Activated naive CD4-positive, alpha-beta T cell treated with anti-CD3 and anti-CD28 coated beads, Interleukin-2, amount 50 U/mL, for 72 hours (primary cell): ENCODE results near the gene KRABD2. TPM values are rescaled to one million over a fixed set of nuclear protein-coding genes. Genes with fewer than 3 reads are reported as not detected.

ENCODE experiments used
- ATAC-seq, 2 donors: fragments of 150-1000 bp; cut with Tn5 transposase; 2 replicates each; pipeline ENCODE4 v1.10.0; 2021; ENCODE audit warnings: mild to moderate bottlenecking in 2 of 2, moderate library complexity in 2 of 2
- DNase-seq, 2 donors: peaks; one replicate each; pipeline ENCODE4 v3.0.0; 2021 to 2022; ENCODE audit warnings: low spot score in 2 of 2
- H3K27ac Mint-ChIP-seq, 2 donors: one replicate each; pipeline ENCODE4 v1.8.0; 2022; ENCODE audit warnings: mild to moderate bottlenecking in 2 of 2, mixed read lengths in 2 of 2
- H3K36me3 Mint-ChIP-seq, 2 donors: one replicate each; pipeline ENCODE4 v1.8.0; 2022; ENCODE audit warnings: mixed read lengths in 2 of 2
- H3K9me3 Mint-ChIP-seq, 2 donors: one replicate each; pipeline ENCODE4 v1.8.0; 2022; ENCODE audit warnings: mixed read lengths in 2 of 2
- total RNA-seq, 2 donors: library from RNA; stranded (reverse); gene quantifications; one replicate each; pipeline ENCODE4 v1.2.3, GENCODE V29; 2022

The KRABD2 gene

GRCh38 chr17:8345951-8346665, 30.4 kb downstream of the KRABD2 start:
- H3K27ac Mint-ChIP-seq = no peak overlapping the region
- no peaks in the 10 kb centered on the region for H3K9me3 Mint-ChIP-seq
- DNase-seq (no peak), ATAC-seq (no peak)
- H3K36me3 Mint-ChIP-seq = no peaks in the 10 kb centered on the region

- DNase-seq = no peak
- peak; percentile 55 to 76 for ATAC-seq
- Mint-ChIP-seq H3K36me3 (no peaks in the 10 kb centered on the region), H3K27ac (no peak overlapping the region), H3K9me3 (no peaks in the 10 kb centered on the region)
These were observed 31.3 kb downstream of the KRABD2 start for GRCh38 chr17:8345052-8345690.

- DNase-seq (no peak), ATAC-seq (no peak)
- no peak overlapping the region for H3K27ac Mint-ChIP-seq
- no peaks in the 10 kb centered on the region for H3K36me3 Mint-ChIP-seq
- H3K9me3 Mint-ChIP-seq = no peaks in the 10 kb centered on the region
These were observed 35.0 kb downstream of the KRABD2 start for GRCh38 chr17:8341456-8341855.

GRCh38 chr17:8339540-8339939, 37.0 kb downstream of the KRABD2 start, which contains the start of gene ODF4:
TSS of gene ODF4 (plus strand) at chr17:8339840. CDS start at chr17:8340052, 212 bp downstream.
- Mint-ChIP-seq H3K36me3 (no peaks in the 10 kb centered on the region), H3K9me3 (no peaks in the 10 kb centered on the region), H3K27ac (peak within 1 kb of the TSS in 1 of 2 donors; percentile 47)
- DNase-seq (no peak), ATAC-seq (no peak)

GRCh38 chr17:8338753-8339140, 37.8 kb downstream of the KRABD2 start:
- Mint-ChIP-seq H3K9me3 (no peaks in the 10 kb centered on the region), H3K36me3 (no peaks in the 10 kb centered on the region), H3K27ac (peak overlapping the region in 1 of 2 donors; percentile 47)
- no peak for ATAC-seq
- no peak for DNase-seq

- H3K36me3 Mint-ChIP-seq = no peaks in the 10 kb centered on the region
- DNase-seq (no peak), ATAC-seq (peak in 1 of 2 donors; percentile 45)
- H3K27ac Mint-ChIP-seq = peak overlapping the region in 1 of 2 donors; percentile 47
- no peaks in the 10 kb centered on the region for H3K9me3 Mint-ChIP-seq
These were observed 38.4 kb downstream of the KRABD2 start for GRCh38 chr17:8337802-8338752.

GRCh38 chr17:8333281-8333680, 43.2 kb downstream of the KRABD2 start:
- Mint-ChIP-seq H3K9me3 (no peaks in the 10 kb centered on the region), H3K36me3 (no peaks in the 10 kb centered on the region), H3K27ac (no peak overlapping the region)
- no peak for ATAC-seq
- no peak for DNase-seq

GRCh38 chr17:8332688-8333087, 43.8 kb downstream of the KRABD2 start:
- Mint-ChIP-seq H3K9me3 (no peaks in the 10 kb centered on the region), H3K36me3 (no peaks in the 10 kb centered on the region), H3K27ac (no peak overlapping the region)
- DNase-seq (no peak), ATAC-seq (no peak)

- ATAC-seq (no peak), DNase-seq (no peak)
- no peak overlapping the region for H3K27ac Mint-ChIP-seq
- H3K36me3 Mint-ChIP-seq = no peaks in the 10 kb centered on the region
- no peaks in the 10 kb centered on the region for H3K9me3 Mint-ChIP-seq
These were observed 44.4 kb downstream of the KRABD2 start for GRCh38 chr17:8332128-8332527.

GRCh38 chr17:8327303-8327649, 49.2 kb downstream of the KRABD2 start:
- H3K36me3 Mint-ChIP-seq = no peaks in the 10 kb centered on the region
- DNase-seq (no peak), ATAC-seq (no peak)
- no peaks in the 10 kb centered on the region for H3K9me3 Mint-ChIP-seq
- H3K27ac Mint-ChIP-seq = no peak overlapping the region

Other genes starting within 250 kb of the KRABD2 start
- gene PER1, start 224.3 kb downstream of the KRABD2 start, total RNA-seq = 100 to 1,000 TPM in 1 of 2 donors, 10 to 100 TPM in 1; 80.9 to 294 TPM
- gene VAMP2, start 213.8 kb downstream of the KRABD2 start, total RNA-seq = 10 to 100 TPM; 43.6 to 85.6 TPM
- 10 to 100 TPM; 32.7 to 48.9 TPM for gene TMEM107, start 200.3 kb downstream of the KRABD2 start, total RNA-seq
- 1 to 10 TPM; 5.4 to 7.2 TPM for gene BORCS6, start 186.5 kb downstream of the KRABD2 start, total RNA-seq
- gene AURKB, start 166.1 kb downstream of the KRABD2 start, total RNA-seq = 100 to 1,000 TPM; 169 to 319 TPM
- 100 to 1,000 TPM in 1 of 2 donors, 10 to 100 TPM in 1; 57.6 to 107 TPM for gene CTC1, start 128.6 kb downstream of the KRABD2 start, total RNA-seq
- 100 to 1,000 TPM in 1 of 2 donors, 10 to 100 TPM in 1; 47.0 to 147 TPM for gene PFAS, start 127.4 kb downstream of the KRABD2 start, total RNA-seq
- gene RANGRF, start 88.0 kb downstream of the KRABD2 start, total RNA-seq = 10 to 100 TPM; 39.7 to 80.9 TPM
- 10 to 100 TPM in 1 of 2 donors, 1 to 10 TPM in 1; 3.3 to 19.2 TPM for gene SLC25A35, start 81.3 kb downstream of the KRABD2 start, total RNA-seq
- gene ARHGEF15, start 66.5 kb downstream of the KRABD2 start, total RNA-seq = not detected
- not detected for gene ODF4, start 36.9 kb downstream of the KRABD2 start, total RNA-seq
- gene RPL26, start 6.5 kb upstream of the KRABD2 start, total RNA-seq = 1,000 to 10,000 TPM; 2,907 to 3,757 TPM
- under 1 TPM; 0.18 to 0.21 TPM for gene RNF222, start 21.1 kb upstream of the KRABD2 start, total RNA-seq
- gene NDEL1, start 59.2 kb upstream of the KRABD2 start, total RNA-seq = 10 to 100 TPM; 68.1 to 72.4 TPM